B cell (primary cell): ENCODE results near the gene TOM1L2. TPM values are rescaled to one million over a fixed set of nuclear protein-coding genes. Genes with fewer than 3 reads are reported as not detected.

Experiments used
- ATAC-seq: fragments of 200-7000 bp; cut with Tn5 transposase; one replicate; pipeline ENCODE4 v1.10.0; 2021; ENCODE audit warnings: low read depth, mild to moderate bottlenecking, moderate number of reproducible peaks, moderate library complexity
- CTCF ChIA-PET: fragments of 350-600 bp; sonication (Branson Sonifier 250); formaldehyde crosslinking; loops from one replicate; lab custom pipeline; 2021; ENCODE audit warnings: antibody characterized with exemption, inconsistent platforms; lab: Charles Lee
- POLR2A ChIA-PET: fragments of 350-600 bp; sonication (Branson Sonifier 250); formaldehyde crosslinking; loops from one replicate; lab custom pipeline; 2021; ENCODE audit warnings: antibody characterized with exemption; lab: Charles Lee
- DNase-seq: peaks from one replicate; pipeline ENCODE4 v3.0.0; 2013
- H2AFZ ChIP-seq: 2 replicates; pipeline ENCODE4 v1.6.1; 2012; ENCODE audit warnings: mild to moderate bottlenecking, low read depth, low read length; ENCODE audit not compliant: insufficient read depth, poor library complexity, severe bottlenecking
- H3K27ac ChIP-seq, 2 donors: 1 replicate in 1 of 2; 2 replicates in 1 of 2; pipeline ENCODE4 v1.5.1; 2012 to 2013; ENCODE audit warnings: low read length in 2 of 2, mild to moderate bottlenecking in 2 of 2, moderate library complexity in 1 of 2
- H3K27me3 ChIP-seq, 4 experiments: fragments of 200-600 bp in 1 of 4; sonication (generic) in 1 of 4; replicated peaks in 1 of 4; 1 replicate in 2 of 4; 2 replicates in 2 of 4; pipeline versions ENCODE4 v1.6.1 to v1.7.0; 2013 to 2016; ENCODE audit warnings: low read length in 3 of 4, mild to moderate bottlenecking in 2 of 4, mixed read lengths in 1 of 4, moderate library complexity in 1 of 4; ENCODE audit not compliant: insufficient read depth in 4 of 4, control insufficient read depth in 3 of 4; ENCODE audit errors: control extremely low read depth in 1 of 4
- H3K36me3 ChIP-seq, 2 experiments: replicated peaks in 1 of 2; 1 replicate in 1 of 2; 2 replicates in 1 of 2; pipeline versions ENCODE4 v1.6.1 to v1.7.1; 2013; ENCODE audit warnings: low read length in 1 of 2; ENCODE audit not compliant: insufficient read depth in 2 of 2, control insufficient read depth in 1 of 2; ENCODE audit errors: control extremely low read depth in 1 of 2, extremely low read depth in 1 of 2
- H3K4me1 ChIP-seq, 2 donors: fragments of 200-600 bp in 1 of 2; sonication (generic) in 1 of 2; 1 replicate in 1 of 2; 2 replicates in 1 of 2; pipeline versions ENCODE4 v1.5.1 to v1.6.1; 2013 to 2017; ENCODE audit warnings: low read length in 2 of 2; ENCODE audit not compliant: control insufficient read depth in 2 of 2, insufficient read depth in 2 of 2
- H3K4me2 ChIP-seq: replicated peaks from 2 replicates; pipeline ENCODE3; 2012; ENCODE audit warnings: mild to moderate bottlenecking, low read depth, low read length; ENCODE audit not compliant: poor library complexity, severe bottlenecking
- H3K4me3 ChIP-seq, 5 experiments: fragments of 200-600 bp in 1 of 5; sonication (generic) in 1 of 5; 1 replicate in 3 of 5; 2 replicates in 2 of 5; pipeline versions ENCODE4 v1.5.1 to v1.7.0; 2011 to 2016; ENCODE audit warnings: low read length in 4 of 5, mild to moderate bottlenecking in 4 of 5, low read depth in 2 of 5, control low read depth in 1 of 5, moderate library complexity in 1 of 5; ENCODE audit not compliant: insufficient read depth in 1 of 5; ENCODE audit errors: control extremely low read depth in 1 of 5, extremely low read depth in 1 of 5
- H3K79me2 ChIP-seq: fragments of 200-600 bp; sonication (generic); one replicate; pipeline ENCODE4 v1.6.0; 2016; ENCODE audit warnings: low read length; ENCODE audit not compliant: control insufficient read depth, insufficient read depth
- H3K9ac ChIP-seq: fragments of 200-600 bp; sonication (generic); 2 replicates; pipeline ENCODE4 v1.6.1; 2017; ENCODE audit warnings: mild to moderate bottlenecking, low read length, moderate library complexity
- H3K9me3 ChIP-seq, 3 donors: one replicate each; pipeline versions ENCODE4 v1.6.1 to v1.7.1; 2013; ENCODE audit warnings: low read length in 2 of 3; ENCODE audit not compliant: control insufficient read depth in 2 of 3, insufficient read depth in 1 of 3; ENCODE audit errors: control extremely low read depth in 1 of 3
- H4K20me1 ChIP-seq: 2 replicates; pipeline ENCODE4 v1.6.0; 2012; ENCODE audit warnings: mild to moderate bottlenecking, low read length; ENCODE audit not compliant: insufficient read depth, control insufficient read depth, poor library complexity, severe bottlenecking
- H3K27ac Mint-ChIP-seq: one replicate; pipeline ENCODE4 v1.8.0; 2021; ENCODE audit warnings: mixed read lengths
- H3K27me3 Mint-ChIP-seq: one replicate; pipeline ENCODE4 v1.8.0; 2021; ENCODE audit warnings: mixed read lengths
- H3K4me1 Mint-ChIP-seq: one replicate; pipeline ENCODE4 v1.8.0; 2021; ENCODE audit warnings: mixed read lengths
- H3K4me3 Mint-ChIP-seq: one replicate; pipeline ENCODE4 v1.8.0; 2021; ENCODE audit warnings: mixed read lengths
- H3K9me3 Mint-ChIP-seq: one replicate; pipeline ENCODE4 v1.8.0; 2022; ENCODE audit warnings: mixed read lengths; ENCODE audit not compliant: insufficient read depth
- CTCF ChIP-seq: fragments of 200-600 bp; IDR thresholded peaks from one replicate; pipeline ENCODE4 v1.8.0; 2022; ENCODE audit warnings: antibody characterized with exemption, mild to moderate bottlenecking
- EZH2 ChIP-seq: IDR thresholded peaks from 2 replicates; pipeline ENCODE4 v1.6.1; 2012; ENCODE audit warnings: borderline replicate concordance, low read depth, mild to moderate bottlenecking, moderate library complexity, low read length; ENCODE audit not compliant: insufficient read depth, poor library complexity, severe bottlenecking
- WGBS: methylation state at CpG from one replicate; pipeline ENCODE4 v1.1.5; 2013; ENCODE audit warnings: missing lambda C conversion rate; ENCODE audit not compliant: insufficient coverage; 5-methylcytosine and 5-hydroxymethylcytosine counted together
- intact Hi-C: fragments of 100-400 bp; cut with micrococcal nuclease; formaldehyde crosslinking; loops from one replicate; pipeline ENCODE4 v1.10.0; 2022
- polyA plus RNA-seq: library from polyadenylated mRNA; depleted of rRNA; stranded (reverse); fragments of >200 nt; gene quantifications from 2 replicates; pipeline ENCODE4 v1.2.3, GENCODE V29; 2012
- total RNA-seq, 2 donors: library from RNA; stranded (reverse); fragments of 120-200 nt in 1 of 2; gene quantifications; 1 replicate in 1 of 2; 2 replicates in 1 of 2; pipeline versions ENCODE4 v1.2.3 to v1.2.4, GENCODE V29; 2013 to 2022

Gene TOM1L2
- total and polyA plus RNA-seq, 2 donors (not counting 1 experiment from before 2014, with no cell fraction given), result 25.1 to 29.7 TPM

GRCh38 chr17:17987187-17987896, 15.1 kb upstream of the TOM1L2 start:
- ChIA-PET POLR2A (interaction anchor here (0.6 to 0.7 kb wide), 2 partner anchors 27 to 174 kb away, joined by 3 to 7 read pairs; no protein-coding TSS in a partner anchor), CTCF (no interaction called here)
- Histone ChIP-seq H3K4me3 (no peak overlapping the region), H3K4me1 (no peaks in the 10 kb centered on the region), H3K27me3 (no peaks in the 10 kb centered on the region), H3K27ac (no peak overlapping the region), H3K4me2 (no peak overlapping the region), H4K20me1 (no peaks in the 10 kb centered on the region), H3K9me3 (no peaks in the 10 kb centered on the region), H3K36me3 (no peaks in the 10 kb centered on the region), H3K9ac (no peak overlapping the region), H2AFZ (no peak overlapping the region), H3K79me2 (no peaks in the 10 kb centered on the region)
- DNase-seq (no peak), ATAC-seq (no peak)
- TF ChIP-seq EZH2, result no peak
- no peak for TF ChIP-seq CTCF
- H3K4me1 Mint-ChIP-seq, result no peaks in the 10 kb centered on the region
- H3K27ac Mint-ChIP-seq, result no peak overlapping the region
- H3K27me3 Mint-ChIP-seq, result no peaks in the 10 kb centered on the region
- no peaks in the 10 kb centered on the region for H3K9me3 Mint-ChIP-seq
- H3K4me3 Mint-ChIP-seq, result no peak overlapping the region
- WGBS, result 80% methylated on average over 2 of the region's 7 CpGs
- intact Hi-C loops, result no loop called here

- TF ChIP-seq EZH2, result no peak
- no peak for TF ChIP-seq CTCF
- POLR2A ChIA-PET, result no interaction called here
- Histone ChIP-seq H4K20me1 (no peaks in the 10 kb centered on the region), H3K36me3 (no peaks in the 10 kb centered on the region), H3K27ac (no peak overlapping the region), H3K9ac (no peak overlapping the region), H3K4me3 (no peak overlapping the region), H3K4me2 (no peak overlapping the region), H3K4me1 (no peaks in the 10 kb centered on the region), H2AFZ (no peak overlapping the region), H3K27me3 (no peaks in the 10 kb centered on the region), H3K9me3 (peaks cover 0 to 5% (median 0%) of the 10 kb centered on the region in 3 donors), H3K79me2 (no peaks in the 10 kb centered on the region)
- CTCF ChIA-PET, result no interaction called here
- WGBS, result 54% methylated on average over 2 of the region's 3 CpGs
- Mint-ChIP-seq H3K4me3 (no peak overlapping the region), H3K9me3 (no peaks in the 10 kb centered on the region), H3K4me1 (no peaks in the 10 kb centered on the region), H3K27me3 (no peaks in the 10 kb centered on the region), H3K27ac (no peak overlapping the region)
- ATAC-seq, result no peak
- intact Hi-C loops, result no loop called here
- no peak for DNase-seq
Observed at GRCh38 chr17:17985555-17985954, 13.4 kb upstream of the TOM1L2 start.
